ENCODE results near the gene ZNRF3. TPM values are rescaled to one million over a fixed set of nuclear protein-coding genes. Genes with fewer than 3 reads are reported as not detected.
"Not testable (repeated sequence)": the region's sequence is repeated elsewhere in the genome, so short reads cannot be mapped to it uniquely, and the experiment has no call there.

ZNRF3 gene
- total and polyA plus RNA-seq, 4 donors, result 3.5 to 10.2 (median 6.9) TPM

DNA sequence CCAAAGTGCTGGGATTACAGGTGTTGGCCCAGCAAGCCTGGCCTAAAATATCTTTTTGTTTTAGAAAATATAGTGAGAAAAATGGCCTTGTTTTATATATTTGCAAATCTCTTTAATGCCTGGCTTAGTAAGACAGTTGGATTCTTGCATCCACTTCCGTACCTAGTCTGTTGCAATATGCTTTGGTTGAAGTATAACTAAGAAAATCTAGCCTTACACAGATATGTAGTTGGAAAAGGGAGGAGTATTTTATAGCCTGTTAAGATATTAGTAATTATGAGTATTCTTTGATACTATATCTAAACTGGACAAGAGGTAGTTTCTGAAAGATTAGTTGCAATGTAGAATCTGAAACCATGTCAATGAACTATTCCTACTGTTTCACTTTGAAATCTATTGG is 65.1 kb downstream of the ZNRF3 start:
- TF ChIP-seq, protein P1, sequence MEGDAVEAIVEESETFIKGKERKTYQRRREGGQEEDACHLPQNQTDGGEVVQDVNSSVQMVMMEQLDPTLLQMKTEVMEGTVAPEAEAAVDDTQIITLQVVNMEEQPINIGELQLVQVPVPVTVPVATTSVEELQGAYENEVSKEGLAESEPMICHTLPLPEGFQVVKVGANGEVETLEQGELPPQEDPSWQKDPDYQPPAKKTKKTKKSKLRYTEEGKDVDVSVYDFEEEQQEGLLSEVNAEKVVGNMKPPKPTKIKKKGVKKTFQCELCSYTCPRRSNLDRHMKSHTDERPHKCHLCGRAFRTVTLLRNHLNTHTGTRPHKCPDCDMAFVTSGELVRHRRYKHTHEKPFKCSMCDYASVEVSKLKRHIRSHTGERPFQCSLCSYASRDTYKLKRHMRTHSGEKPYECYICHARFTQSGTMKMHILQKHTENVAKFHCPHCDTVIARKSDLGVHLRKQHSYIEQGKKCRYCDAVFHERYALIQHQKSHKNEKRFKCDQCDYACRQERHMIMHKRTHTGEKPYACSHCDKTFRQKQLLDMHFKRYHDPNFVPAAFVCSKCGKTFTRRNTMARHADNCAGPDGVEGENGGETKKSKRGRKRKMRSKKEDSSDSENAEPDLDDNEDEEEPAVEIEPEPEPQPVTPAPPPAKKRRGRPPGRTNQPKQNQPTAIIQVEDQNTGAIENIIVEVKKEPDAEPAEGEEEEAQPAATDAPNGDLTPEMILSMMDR (IDR thresholded peaks at IDR 0.05; ENCODE audit: control extremely low read depth, extremely low read depth), result no peak
- no peak for ATAC-seq (ENCODE audit: insufficient read depth, low FRiP score)
- no peaks in the 10 kb centered on the region for H3K27me3 ChIP-seq (ENCODE audit: control insufficient read depth in 3 of 3, insufficient read depth in 3 of 3, low read length in 2 of 3)

DNA sequence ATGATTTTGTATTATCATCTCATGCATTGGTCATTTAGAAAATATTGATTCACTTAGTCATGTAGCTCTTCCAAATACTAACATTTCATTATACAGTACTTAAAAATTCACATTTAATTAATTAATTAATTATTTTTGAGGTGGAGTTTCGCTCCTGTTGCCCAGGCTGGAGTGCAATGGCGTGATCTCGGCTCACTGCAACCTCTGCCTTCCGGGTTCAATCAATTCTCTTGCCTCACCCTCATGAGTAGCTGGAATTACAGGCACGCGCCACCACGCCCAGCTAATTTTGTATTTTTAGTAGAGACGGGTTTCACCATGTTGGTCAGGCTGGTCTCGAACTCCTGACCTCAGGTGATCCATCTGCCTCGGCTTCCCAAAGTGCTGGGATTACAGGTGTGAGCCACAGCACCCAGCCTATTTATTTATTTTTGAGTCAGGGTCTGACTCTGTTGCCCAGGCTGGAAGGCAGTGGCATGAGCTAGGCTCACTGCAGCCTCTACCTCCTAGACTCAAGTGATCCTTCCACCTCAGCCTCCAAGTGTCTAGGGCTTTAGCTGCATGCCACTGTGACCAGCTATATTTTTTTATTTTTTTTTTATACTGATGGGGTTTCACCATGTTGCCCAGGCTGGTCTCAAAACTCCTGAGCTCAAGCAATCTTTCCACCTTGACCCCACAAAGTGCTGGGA is 65.6 kb downstream of the ZNRF3 start:
- WGBS, 2 donors, result 93 to 94% methylated on average over 10 of the region's 10 CpGs
- H3K4me1 ChIP-seq (ENCODE audit: control insufficient read depth in 5 of 5, insufficient read depth in 5 of 5, low read length in 5 of 5), result peaks cover 5 to 46% (median 15%) of the 10 kb centered on the region in 5 donors
- not testable (repeated sequence) for H3K27ac ChIP-seq (ENCODE audit: low read depth in 1 of 2, low read length in 1 of 2); H3K9ac ChIP-seq (ENCODE audit: insufficient read depth in 1 of 2, low read length in 2 of 2); H3K27me3 ChIP-seq (ENCODE audit: control insufficient read depth in 3 of 3, insufficient read depth in 3 of 3, low read length in 2 of 3); DNase-seq; H3K36me3 ChIP-seq (ENCODE audit: control insufficient read depth in 4 of 4, insufficient read depth in 4 of 4, low read length in 4 of 4); ATAC-seq (ENCODE audit: insufficient read depth, low FRiP score); H3K9me3 ChIP-seq (ENCODE audit: control insufficient read depth in 4 of 4, insufficient read depth in 3 of 4, low read length in 3 of 4); H3K4me3 ChIP-seq

More for the DNA sequence above, 65.1 kb downstream of the ZNRF3 start:
- Histone ChIP-seq H3K9me3 (ENCODE audit: control insufficient read depth in 4 of 4, insufficient read depth in 3 of 4, low read length in 3 of 4) (peaks cover 0 to 3% (median 2%) of the 10 kb centered on the region in 4 donors), H3K4me3 (no peak overlapping the region), H3K36me3 (ENCODE audit: control insufficient read depth in 4 of 4, insufficient read depth in 4 of 4, low read length in 4 of 4) (no peaks in the 10 kb centered on the region), H3K4me1 (ENCODE audit: control insufficient read depth in 5 of 5, insufficient read depth in 5 of 5, low read length in 5 of 5) (peaks cover 5 to 47% (median 15%) of the 10 kb centered on the region in 5 donors), H3K9ac (ENCODE audit: insufficient read depth in 1 of 2, low read length in 2 of 2) (no peak overlapping the region), H3K27ac (ENCODE audit: low read depth in 1 of 2, low read length in 1 of 2) (no peak overlapping the region)
- DNase-seq, result no peak
- 60 to 62% methylated on average over 1 of the region's 1 CpG for WGBS, 2 donors

DNA sequence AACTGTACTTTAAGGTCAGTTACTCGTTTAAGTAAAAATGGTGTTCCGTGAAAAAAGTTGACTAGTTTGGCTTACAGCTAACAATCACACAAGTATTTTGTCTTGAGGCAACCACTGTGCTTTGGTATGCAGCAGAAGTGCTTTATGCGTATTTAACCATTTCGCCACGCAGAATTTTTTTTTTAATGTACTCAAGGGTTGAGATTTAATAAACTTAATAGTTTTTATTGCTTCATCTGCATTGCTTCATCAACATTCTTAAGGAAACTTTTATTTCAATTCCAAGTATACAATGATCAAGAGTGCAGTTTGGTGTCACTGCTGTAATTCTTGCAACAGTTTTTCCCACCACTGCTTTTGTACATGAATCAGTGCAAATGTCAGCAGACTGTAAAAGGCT is 66.4 kb downstream of the ZNRF3 start:
- Histone ChIP-seq H3K36me3 (ENCODE audit: control insufficient read depth in 4 of 4, insufficient read depth in 4 of 4, low read length in 4 of 4) (no peaks in the 10 kb centered on the region), H3K4me3 (no peak overlapping the region), H3K9ac (ENCODE audit: insufficient read depth in 1 of 2, low read length in 2 of 2) (peak overlapping the region in 1 of 2 donors; percentile 34), H3K27ac (ENCODE audit: low read depth in 1 of 2, low read length in 1 of 2) (no peak overlapping the region), H3K9me3 (ENCODE audit: control insufficient read depth in 4 of 4, insufficient read depth in 3 of 4, low read length in 3 of 4) (peaks cover 0 to 3% (median 2%) of the 10 kb centered on the region in 4 donors), H3K27me3 (ENCODE audit: control insufficient read depth in 3 of 3, insufficient read depth in 3 of 3, low read length in 2 of 3) (no peaks in the 10 kb centered on the region), H3K4me1 (ENCODE audit: control insufficient read depth in 5 of 5, insufficient read depth in 5 of 5, low read length in 5 of 5) (peaks cover 7 to 46% (median 18%) of the 10 kb centered on the region in 5 donors)
- TF ChIP-seq, protein P1 (IDR thresholded peaks at IDR 0.05; ENCODE audit: control extremely low read depth, extremely low read depth), result no peak
- peak in 2 of 3 donors; percentile 78 to 83 for DNase-seq
- 59 to 76% methylated on average over 5 of the region's 5 CpGs for WGBS, 2 donors
- no peak for ATAC-seq (ENCODE audit: insufficient read depth, low FRiP score)

DNA sequence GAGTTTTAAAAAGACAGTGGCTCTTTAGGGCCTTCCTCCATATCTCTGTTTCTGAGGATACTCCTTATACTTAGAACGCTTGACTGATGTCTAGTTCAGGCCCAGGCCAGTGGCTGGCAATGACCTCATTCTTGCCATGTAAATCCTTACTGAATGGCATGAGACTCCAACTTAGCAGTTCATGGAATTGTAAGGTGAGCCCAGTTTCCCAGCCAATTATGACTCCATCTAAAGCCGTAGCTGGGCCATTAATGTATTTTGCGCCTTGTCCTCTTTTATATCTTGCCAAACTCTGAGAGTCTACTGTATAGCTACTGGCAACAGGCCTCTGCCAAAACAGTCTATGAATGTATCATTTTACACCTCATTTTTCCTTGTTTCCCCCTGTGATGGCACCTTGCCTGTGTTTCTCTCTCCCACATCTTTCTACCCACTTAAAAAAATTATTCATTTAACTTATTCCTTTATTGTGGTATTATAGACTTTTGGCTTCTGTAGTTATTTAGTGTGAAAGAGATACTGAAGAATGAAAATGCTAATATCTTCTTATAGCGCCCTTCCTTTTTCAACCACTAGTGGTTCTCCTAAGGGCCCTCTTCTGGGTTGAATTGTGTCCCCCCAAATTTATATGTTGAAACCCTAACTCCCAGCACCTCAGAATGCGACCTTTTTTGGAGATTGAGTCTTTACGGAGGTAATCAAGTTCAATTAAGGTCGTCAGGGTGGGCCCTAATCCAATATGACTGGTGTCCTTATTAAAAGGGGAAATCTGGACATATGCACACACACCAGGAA is 67.4 kb downstream of the ZNRF3 start:
- Histone ChIP-seq H3K27ac (ENCODE audit: low read depth in 1 of 2, low read length in 1 of 2) (peak overlapping the region in 1 of 2 donors; percentile 38), H3K9me3 (ENCODE audit: control insufficient read depth in 4 of 4, insufficient read depth in 3 of 4, low read length in 3 of 4) (peaks cover 0 to 3% (median 2%) of the 10 kb centered on the region in 4 donors), H3K4me1 (ENCODE audit: control insufficient read depth in 5 of 5, insufficient read depth in 5 of 5, low read length in 5 of 5) (peaks cover 7 to 46% (median 18%) of the 10 kb centered on the region in 5 donors), H3K4me3 (no peak overlapping the region), H3K9ac (ENCODE audit: insufficient read depth in 1 of 2, low read length in 2 of 2) (no peak overlapping the region), H3K27me3 (ENCODE audit: control insufficient read depth in 3 of 3, insufficient read depth in 3 of 3, low read length in 2 of 3) (no peaks in the 10 kb centered on the region), H3K36me3 (ENCODE audit: control insufficient read depth in 4 of 4, insufficient read depth in 4 of 4, low read length in 4 of 4) (no peaks in the 10 kb centered on the region)
- TF ChIP-seq, protein P1 (IDR thresholded peaks at IDR 0.05; ENCODE audit: control extremely low read depth, extremely low read depth), result no peak
- DNase-seq, result peak in 2 of 3 donors; percentile 53 to 64
- no peak for ATAC-seq (ENCODE audit: insufficient read depth, low FRiP score)
- WGBS, 2 donors, result 87 to 95% methylated on average over 7 of the region's 7 CpGs

Data from lung (tissue), 12 donors.